HG02938 (cell line): ENCODE results near the gene RAB3C.

Experiments used
- ATAC-seq: cut with Tn5 transposase; IDR thresholded peaks from one replicate; pipeline ENCODE4 v1.9.1; 2021; ENCODE audit warnings: mild to moderate bottlenecking, moderate library complexity; ENCODE audit not compliant: unreplicated experiment

The RAB3C gene

GRCh38 chr5:58718269-58718978 is 135.5 kb downstream of the RAB3C start:
- no peak for ATAC-seq

GRCh38 chr5:58722160-58722559 is 139.3 kb downstream of the RAB3C start:
- ATAC-seq, result no peak

GRCh38 chr5:58724992-58725391 is 142.1 kb downstream of the RAB3C start:
- ATAC-seq, result no peak

GRCh38 chr5:58731641-58732040 is 148.8 kb downstream of the RAB3C start:
- ATAC-seq, result no peak

GRCh38 chr5:58735637-58736036 is 152.8 kb downstream of the RAB3C start:
- ATAC-seq, result no peak

GRCh38 chr5:58736214-58736613 is 153.3 kb downstream of the RAB3C start:
- no peak for ATAC-seq

- no peak for ATAC-seq
These were observed 154.8 kb downstream of the RAB3C start for GRCh38 chr5:58737671-58738070.

GRCh38 chr5:58738336-58738735 is 155.5 kb downstream of the RAB3C start:
- no peak for ATAC-seq

GRCh38 chr5:58739051-58739450 is 156.2 kb downstream of the RAB3C start:
- no peak for ATAC-seq

- ATAC-seq, result no peak
These were observed 158.1 kb downstream of the RAB3C start for GRCh38 chr5:58740956-58741355.

GRCh38 chr5:58745350-58745749 is 162.5 kb downstream of the RAB3C start:
- no peak for ATAC-seq

- ATAC-seq, result no peak
These were observed 163.4 kb downstream of the RAB3C start for GRCh38 chr5:58746321-58746720.

- no peak for ATAC-seq
These were observed 167.2 kb downstream of the RAB3C start for GRCh38 chr5:58750036-58750435.

- no peak for ATAC-seq
These were observed 168.5 kb downstream of the RAB3C start for GRCh38 chr5:58751222-58751837.

- ATAC-seq, result no peak
These were observed 169.2 kb downstream of the RAB3C start for GRCh38 chr5:58752104-58752503.

- no peak for ATAC-seq
These were observed 170.6 kb downstream of the RAB3C start for GRCh38 chr5:58753446-58753845.

- no peak for ATAC-seq
These were observed 171.4 kb downstream of the RAB3C start for GRCh38 chr5:58754250-58754649.

GRCh38 chr5:58755397-58755796 is 172.5 kb downstream of the RAB3C start:
- ATAC-seq, result no peak

- ATAC-seq, result peak; percentile 95
These were observed 176.9 kb downstream of the RAB3C start for GRCh38 chr5:58759745-58760144.

GRCh38 chr5:58760222-58760621 is 177.3 kb downstream of the RAB3C start:
- ATAC-seq, result no peak

GRCh38 chr5:58761407-58761806 is 178.5 kb downstream of the RAB3C start:
- no peak for ATAC-seq

- no peak for ATAC-seq
These were observed 180.5 kb downstream of the RAB3C start for GRCh38 chr5:58763390-58763789.

- ATAC-seq, result no peak
These were observed 181.3 kb downstream of the RAB3C start for GRCh38 chr5:58764199-58764598.
